GM12873 (cell line): Measurements from ENCODE around the gene NUP205.

ENCODE experiments used
- CTCF ChIP-seq: IDR thresholded peaks from 2 replicates; pipeline ENCODE4 v1.5.1; 2012; ENCODE audit warnings: low read depth, mild to moderate bottlenecking, moderate library complexity, low read length, control low read depth; ENCODE audit not compliant: insufficient read depth; ENCODE audit errors: missing control alignments

NUP205 gene

GRCh38 chr7:135673360-135673706, 115.6 kb downstream of the NUP205 start:
- TF ChIP-seq CTCF = no peak

GRCh38 chr7:135678612-135679575, 121.2 kb downstream of the NUP205 start:
- no peak for TF ChIP-seq CTCF

GRCh38 chr7:135681762-135682161, 124.0 kb downstream of the NUP205 start:
- TF ChIP-seq CTCF = no peak

GRCh38 chr7:135682191-135682590, 124.5 kb downstream of the NUP205 start:
- TF ChIP-seq CTCF = no peak

GRCh38 chr7:135683609-135684008, 125.9 kb downstream of the NUP205 start:
- TF ChIP-seq CTCF = no peak

GRCh38 chr7:135684136-135684535, 126.4 kb downstream of the NUP205 start:
- TF ChIP-seq CTCF = no peak

GRCh38 chr7:135684699-135685098, 127.0 kb downstream of the NUP205 start:
- no peak for TF ChIP-seq CTCF
